ENCODE results near the gene FBXO31. TPM values are rescaled to one million over a fixed set of nuclear protein-coding genes. Genes with fewer than 3 reads are reported as not detected.

Gene FBXO31
- total and polyA plus RNA-seq, 2 donors (not counting 1 experiment from before 2014, with no cell fraction given): 17.8 to 32.9 TPM

DNA sequence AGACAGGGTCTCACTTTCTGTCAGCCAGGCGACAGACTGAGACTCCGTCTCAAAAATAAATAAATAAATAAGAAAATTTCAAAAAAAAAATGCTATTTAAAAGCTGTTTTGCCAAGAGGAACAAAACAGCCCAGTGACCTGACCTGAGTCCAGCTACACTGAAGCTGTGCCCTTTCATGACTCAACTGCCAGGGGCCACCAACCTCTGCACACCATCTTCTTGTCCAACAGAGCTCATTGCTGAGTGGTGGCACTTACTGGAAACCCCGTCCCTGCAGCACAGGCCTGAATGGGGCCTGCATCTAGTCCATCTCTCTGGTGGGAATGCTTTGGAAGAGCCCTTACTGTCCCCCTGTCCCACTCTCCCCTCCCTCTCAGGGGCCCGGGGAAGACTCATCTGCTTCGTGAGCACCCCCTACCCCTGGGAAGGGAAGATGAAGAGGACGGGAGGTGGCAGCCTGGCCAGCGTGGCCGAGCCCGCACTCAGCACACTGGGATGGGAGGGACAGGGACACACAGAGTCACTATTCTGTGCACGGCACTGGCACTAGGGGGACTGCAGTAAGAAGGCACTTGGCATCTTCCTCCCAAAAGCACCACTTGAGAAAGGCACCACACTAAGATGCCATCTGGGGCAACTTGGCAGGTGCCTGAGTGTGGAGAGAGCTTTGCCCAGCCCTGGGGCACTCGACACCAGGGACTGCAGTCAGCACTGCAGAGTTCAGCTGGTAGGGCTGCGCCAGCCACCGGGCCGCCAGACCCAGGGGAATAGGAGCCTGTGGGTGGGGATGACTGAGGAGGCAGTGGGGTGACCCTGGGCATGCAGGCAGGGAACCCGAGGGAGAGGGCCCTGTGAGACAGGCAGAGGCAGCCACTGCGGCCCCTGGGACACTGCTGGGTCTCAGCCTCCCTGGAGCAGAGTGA, 13.5 kb downstream of the FBXO31 start:
- Histone ChIP-seq H3K27me3 (replicated peaks in 1 of 4; ENCODE audit: control extremely low read depth in 1 of 4, control insufficient read depth in 3 of 4, insufficient read depth in 4 of 4, low read length in 3 of 4) (no peaks in the 10 kb centered on the region), H3K79me2 (ENCODE audit: control insufficient read depth, insufficient read depth, low read length) (peaks cover 96% of the 10 kb centered on the region), H3K27ac (ENCODE audit: low read length in 2 of 2) (no peak overlapping the region), H4K20me1 (ENCODE audit: control insufficient read depth, insufficient read depth, low read length, poor library complexity, severe bottlenecking) (peaks cover 89% of the 10 kb centered on the region), H3K4me2 (replicated peaks; ENCODE audit: low read depth, low read length, poor library complexity, severe bottlenecking) (no peak overlapping the region), H3K4me3 (ENCODE audit: control extremely low read depth in 1 of 5, extremely low read depth in 1 of 5, insufficient read depth in 1 of 5, low read depth in 2 of 5, low read length in 4 of 5) (no peak overlapping the region), H3K9ac (ENCODE audit: low read length) (no peak overlapping the region), H3K4me1 (ENCODE audit: control insufficient read depth in 2 of 2, insufficient read depth in 2 of 2, low read length in 2 of 2) (peaks cover 6 to 11% of the 10 kb centered on the region in 2 donors), H2AFZ (ENCODE audit: insufficient read depth, low read depth, low read length, poor library complexity, severe bottlenecking) (no peak overlapping the region), H3K9me3 (ENCODE audit: control extremely low read depth in 1 of 3, control insufficient read depth in 2 of 3, insufficient read depth in 1 of 3, low read length in 2 of 3) (no peaks in the 10 kb centered on the region), H3K36me3 (replicated peaks in 1 of 2; ENCODE audit: control extremely low read depth in 1 of 2, control insufficient read depth in 1 of 2, extremely low read depth in 1 of 2, insufficient read depth in 2 of 2, low read length in 1 of 2) (peaks cover 0 to 10% of the 10 kb centered on the region in 2 experiments)
- no peaks in the 10 kb centered on the region for H3K9me3 Mint-ChIP-seq (ENCODE audit: insufficient read depth)
- 83% methylated on average over 12 of the region's 16 CpGs for WGBS (ENCODE audit: insufficient coverage)
- ATAC-seq (ENCODE audit: low read depth): no peak
- no peak for DNase-seq
- no peaks in the 10 kb centered on the region for H3K27me3 Mint-ChIP-seq
- no peak overlapping the region for H3K4me3 Mint-ChIP-seq
- TF ChIP-seq, protein P1, sequence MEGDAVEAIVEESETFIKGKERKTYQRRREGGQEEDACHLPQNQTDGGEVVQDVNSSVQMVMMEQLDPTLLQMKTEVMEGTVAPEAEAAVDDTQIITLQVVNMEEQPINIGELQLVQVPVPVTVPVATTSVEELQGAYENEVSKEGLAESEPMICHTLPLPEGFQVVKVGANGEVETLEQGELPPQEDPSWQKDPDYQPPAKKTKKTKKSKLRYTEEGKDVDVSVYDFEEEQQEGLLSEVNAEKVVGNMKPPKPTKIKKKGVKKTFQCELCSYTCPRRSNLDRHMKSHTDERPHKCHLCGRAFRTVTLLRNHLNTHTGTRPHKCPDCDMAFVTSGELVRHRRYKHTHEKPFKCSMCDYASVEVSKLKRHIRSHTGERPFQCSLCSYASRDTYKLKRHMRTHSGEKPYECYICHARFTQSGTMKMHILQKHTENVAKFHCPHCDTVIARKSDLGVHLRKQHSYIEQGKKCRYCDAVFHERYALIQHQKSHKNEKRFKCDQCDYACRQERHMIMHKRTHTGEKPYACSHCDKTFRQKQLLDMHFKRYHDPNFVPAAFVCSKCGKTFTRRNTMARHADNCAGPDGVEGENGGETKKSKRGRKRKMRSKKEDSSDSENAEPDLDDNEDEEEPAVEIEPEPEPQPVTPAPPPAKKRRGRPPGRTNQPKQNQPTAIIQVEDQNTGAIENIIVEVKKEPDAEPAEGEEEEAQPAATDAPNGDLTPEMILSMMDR (IDR thresholded peaks at IDR 0.05): no peak
- no peak for TF ChIP-seq EZH2 (IDR thresholded peaks at IDR 0.05; ENCODE audit: borderline replicate concordance, insufficient read depth, low read depth, low read length, poor library complexity, severe bottlenecking)
- intact Hi-C loops (cut with micrococcal nuclease): no loop called here
- H3K4me1 Mint-ChIP-seq: peaks cover 22% of the 10 kb centered on the region
- CTCF ChIA-PET: interaction anchor here (1.8 kb wide), 1 partner anchor 24 kb away, joined by 4 read pairs; no protein-coding TSS in a partner anchor
- POLR2A ChIA-PET: no interaction called here
- H3K27ac Mint-ChIP-seq: no peak overlapping the region
